Suprapubic skin (tissue), 3 donors: Measurements from ENCODE around the gene SGF29.
"Not testable (repeated sequence)": the region's sequence is repeated elsewhere in the genome, so short reads cannot be mapped to it uniquely, and the experiment has no call there.

Experiments used
- EP300 ChIP-seq: sonication (generic); formaldehyde crosslinking; IDR thresholded peaks from one replicate; pipeline ENCODE4 v1.6.1; 2017; ENCODE audit warnings: antibody characterized with exemption
- POLR2A ChIP-seq, 2 donors: fragments of 450-650 bp; IDR thresholded peaks; one replicate each; pipeline ENCODE4 v1.6.1; 2017; ENCODE audit warnings: antibody characterized with exemption in 2 of 2, mild to moderate bottlenecking in 2 of 2, moderate library complexity in 2 of 2
- TF ChIP-seq, protein P1 (sequence below), 2 donors: fragments of 200-600 bp in 1 of 2; fragments of 450-650 bp in 1 of 2; sonication (generic) in 1 of 2; IDR thresholded peaks; one replicate each; pipeline ENCODE4 v1.5.1; 2016 to 2019; ENCODE audit warnings: antibody characterized with exemption in 2 of 2, mild to moderate bottlenecking in 1 of 2, moderate library complexity in 1 of 2

DNA sequence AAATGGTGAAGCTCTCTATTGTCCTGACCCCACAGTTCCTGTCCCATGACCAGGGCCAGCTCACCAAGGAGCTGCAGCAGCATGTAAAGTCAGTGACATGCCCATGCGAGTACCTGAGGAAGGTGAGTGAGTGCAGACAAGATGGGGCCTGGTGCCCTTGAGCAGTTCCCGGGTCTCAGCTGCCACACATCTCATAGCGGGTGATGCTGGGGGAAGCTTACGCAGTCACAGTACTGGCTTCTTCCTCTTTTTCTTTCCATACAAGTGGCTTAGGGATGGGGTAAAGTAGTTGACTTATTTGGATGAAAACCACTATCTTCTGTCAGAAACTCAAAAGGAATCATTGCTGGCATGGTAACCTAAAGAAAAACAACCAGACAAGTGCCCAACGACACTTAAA lies 84.6 kb downstream of the SGF29 start:
- TF ChIP-seq, protein P1, sequence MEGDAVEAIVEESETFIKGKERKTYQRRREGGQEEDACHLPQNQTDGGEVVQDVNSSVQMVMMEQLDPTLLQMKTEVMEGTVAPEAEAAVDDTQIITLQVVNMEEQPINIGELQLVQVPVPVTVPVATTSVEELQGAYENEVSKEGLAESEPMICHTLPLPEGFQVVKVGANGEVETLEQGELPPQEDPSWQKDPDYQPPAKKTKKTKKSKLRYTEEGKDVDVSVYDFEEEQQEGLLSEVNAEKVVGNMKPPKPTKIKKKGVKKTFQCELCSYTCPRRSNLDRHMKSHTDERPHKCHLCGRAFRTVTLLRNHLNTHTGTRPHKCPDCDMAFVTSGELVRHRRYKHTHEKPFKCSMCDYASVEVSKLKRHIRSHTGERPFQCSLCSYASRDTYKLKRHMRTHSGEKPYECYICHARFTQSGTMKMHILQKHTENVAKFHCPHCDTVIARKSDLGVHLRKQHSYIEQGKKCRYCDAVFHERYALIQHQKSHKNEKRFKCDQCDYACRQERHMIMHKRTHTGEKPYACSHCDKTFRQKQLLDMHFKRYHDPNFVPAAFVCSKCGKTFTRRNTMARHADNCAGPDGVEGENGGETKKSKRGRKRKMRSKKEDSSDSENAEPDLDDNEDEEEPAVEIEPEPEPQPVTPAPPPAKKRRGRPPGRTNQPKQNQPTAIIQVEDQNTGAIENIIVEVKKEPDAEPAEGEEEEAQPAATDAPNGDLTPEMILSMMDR (IDR thresholded peaks at IDR 0.05), result not testable (repeated sequence)
- TF ChIP-seq POLR2A (IDR thresholded peaks at IDR 0.05); EP300: not testable (repeated sequence)
